H1 (cell line): Measurements from ENCODE around the gene UBXN4. TPM values are rescaled to one million over a fixed set of nuclear protein-coding genes. Genes with fewer than 3 reads are reported as not detected.
A peak's percentile ranks its signal among the peaks of the same experiment; 100 is the strongest.

Source experiments
- CTCF ChIA-PET: fragments of 300-600 bp; sonication (Branson Sonifier 250); formaldehyde crosslinking; loops from one replicate; lab custom pipeline; 2021; ENCODE audit not compliant: partially characterized antibody; lab: Charles Lee
- POLR2A ChIA-PET: fragments of 300-600 bp; sonication (Branson Sonifier 250); formaldehyde crosslinking; loops from one replicate; lab custom pipeline; 2021; ENCODE audit warnings: inconsistent platforms; ENCODE audit not compliant: partially characterized antibody; lab: Charles Lee
- DNase-seq, 2 experiments: peaks; one replicate each; pipeline versions ENCODE4 v3.0.0 to v3.0.0-alpha.2; 2010 to 2022; ENCODE audit warnings: low spot score in 2 of 2, low read depth in 1 of 2, mixed read lengths in 1 of 2
- FAIRE-seq: peaks from 2 replicates; lab custom pipeline; 2011; peaks lifted over from hg19 to GRCh38; lab: Jason Lieb, UNC
- H2AFZ ChIP-seq: 2 replicates; pipeline ENCODE4 v1.8.1; 2012; ENCODE audit warnings: low read length, inconsistent platforms
- H2AK5ac ChIP-seq: 2 replicates; pipeline ENCODE4 v1.6.1; 2013; ENCODE audit warnings: low read depth, low read length
- H2BK120ac ChIP-seq: replicated peaks from 2 replicates; pipeline ENCODE3; 2013; ENCODE audit warnings: low read depth, low read length, inconsistent platforms
- H2BK12ac ChIP-seq: 2 replicates; pipeline ENCODE4 v1.6.1; 2013; ENCODE audit warnings: low read depth, low read length
- H2BK15ac ChIP-seq: 2 replicates; pipeline ENCODE4 v1.6.1; 2013; ENCODE audit warnings: low read length
- H2BK20ac ChIP-seq: 2 replicates; pipeline ENCODE4 v1.6.1; 2013; ENCODE audit warnings: low read length
- H2BK5ac ChIP-seq: 2 replicates; pipeline ENCODE4 v1.6.1; 2013; ENCODE audit warnings: low read depth, low read length
- H3K14ac ChIP-seq: 2 replicates; pipeline ENCODE4 v1.6.1; 2013; ENCODE audit warnings: inconsistent platforms; ENCODE audit not compliant: insufficient read length
- H3K18ac ChIP-seq: 2 replicates; pipeline ENCODE4 v1.6.1; 2013; ENCODE audit warnings: low read length; ENCODE audit errors: extremely low read depth
- H3K23ac ChIP-seq: 2 replicates; pipeline ENCODE4 v1.6.1; 2013; ENCODE audit warnings: inconsistent platforms; ENCODE audit not compliant: insufficient read length
- H3K23me2 ChIP-seq: 2 replicates; pipeline ENCODE4 v1.6.1; 2013; ENCODE audit warnings: low read depth, low read length
- H3K27ac ChIP-seq: 2 replicates; pipeline ENCODE4 v1.6.1; 2011; ENCODE audit warnings: low read depth, low read length, inconsistent platforms
- H3K27me3 ChIP-seq, 4 experiments: replicated peaks in 1 of 4; 1 replicate in 1 of 4; 2 replicates in 3 of 4; pipeline versions ENCODE4 v1.6.1 to v1.8.1; 2011 to 2013; ENCODE audit warnings: low read length in 3 of 4, mild to moderate bottlenecking in 3 of 4, inconsistent platforms in 2 of 4, mixed read lengths in 2 of 4, moderate library complexity in 1 of 4; ENCODE audit not compliant: control insufficient read depth in 3 of 4, insufficient read depth in 3 of 4; ENCODE audit errors: extremely low read depth in 1 of 4
- H3K36me3 ChIP-seq, 4 experiments: 2 replicates each; pipeline versions ENCODE4 v1.6.1 to v1.8.1; 2011 to 2013; ENCODE audit warnings: mild to moderate bottlenecking in 4 of 4, low read length in 3 of 4, moderate library complexity in 2 of 4, control low read depth in 1 of 4, inconsistent platforms in 1 of 4; ENCODE audit not compliant: insufficient read depth in 4 of 4, control insufficient read depth in 2 of 4
- H3K4ac ChIP-seq: replicated peaks from 2 replicates; pipeline ENCODE3; 2013; ENCODE audit warnings: low read length, low read depth, mixed read lengths, inconsistent platforms; ENCODE audit not compliant: insufficient read length
- H3K4me1 ChIP-seq, 4 experiments: replicated peaks in 1 of 4; 1 replicate in 1 of 4; 2 replicates in 3 of 4; pipeline versions ENCODE4 v1.6.1 to v1.8.1; 2011 to 2013; ENCODE audit warnings: low read length in 3 of 4, inconsistent platforms in 2 of 4, mixed read lengths in 1 of 4; ENCODE audit not compliant: insufficient read depth in 4 of 4, control insufficient read depth in 3 of 4
- H3K4me2 ChIP-seq, 2 experiments: 2 replicates each; pipeline versions ENCODE4 v1.6.1 to v1.8.1; 2011 to 2013; ENCODE audit warnings: low read depth in 2 of 2, low read length in 2 of 2, control low read depth in 1 of 2, inconsistent platforms in 1 of 2, mild to moderate bottlenecking in 1 of 2; ENCODE audit not compliant: insufficient read depth in 1 of 2
- H3K4me3 ChIP-seq, 4 experiments: fragments of 200-600, 300-600 bp in 1 of 4; sonication (generic), shearing (Covaris generic), sonication (Bioruptor Twin) in 1 of 4; 2 replicates each; pipeline versions ENCODE4 v1.5.1 to v1.8.1; 2011 to 2016; ENCODE audit warnings: low read length in 4 of 4, low read depth in 3 of 4, control low read depth in 2 of 4, inconsistent platforms in 2 of 4, mild to moderate bottlenecking in 2 of 4, mixed read lengths in 1 of 4, moderate library complexity in 1 of 4; ENCODE audit not compliant: insufficient read depth in 2 of 4; ENCODE audit errors: extremely low read depth in 1 of 4
- H3K56ac ChIP-seq: replicated peaks from 2 replicates; pipeline ENCODE3; 2013; ENCODE audit warnings: low read depth, mild to moderate bottlenecking, mixed read lengths, low read length, inconsistent platforms; ENCODE audit not compliant: insufficient read length
- H3K79me1 ChIP-seq: 2 replicates; pipeline ENCODE4 v1.6.1; 2013; ENCODE audit warnings: low read depth, low read length, control low read depth
- H3K79me2 ChIP-seq, 2 experiments: 2 replicates each; pipeline versions ENCODE4 v1.6.1 to v1.8.1; 2012 to 2013; ENCODE audit warnings: low read length in 2 of 2, mild to moderate bottlenecking in 2 of 2, inconsistent platforms in 1 of 2; ENCODE audit not compliant: insufficient read depth in 2 of 2, control insufficient read depth in 1 of 2
- H3K9ac ChIP-seq, 4 experiments: replicated peaks in 1 of 4; 1 replicate in 1 of 4; 2 replicates in 3 of 4; pipeline versions ENCODE4 v1.6.1 to v1.8.1; 2011 to 2013; ENCODE audit warnings: low read depth in 3 of 4, low read length in 3 of 4, control low read depth in 2 of 4, mild to moderate bottlenecking in 2 of 4, moderate library complexity in 2 of 4, inconsistent platforms in 1 of 4; ENCODE audit errors: extremely low read depth in 1 of 4
- H3K9me3 ChIP-seq, 2 experiments: 2 replicates each; pipeline versions ENCODE4 v1.6.1 to v1.8.1; 2012 to 2013; ENCODE audit warnings: mild to moderate bottlenecking in 2 of 2, moderate library complexity in 2 of 2, control low read depth in 1 of 2, inconsistent platforms in 1 of 2, low read depth in 1 of 2, low read length in 1 of 2, mixed read lengths in 1 of 2; ENCODE audit not compliant: insufficient read depth in 2 of 2
- H4K20me1 ChIP-seq, 2 experiments: replicated peaks in 1 of 2; 2 replicates each; pipeline versions ENCODE3 to v1.8.1; 2011 to 2013; ENCODE audit warnings: inconsistent platforms in 2 of 2, low read length in 2 of 2, mild to moderate bottlenecking in 1 of 2; ENCODE audit not compliant: insufficient read depth in 2 of 2, control insufficient read depth in 1 of 2
- H4K5ac ChIP-seq: 2 replicates; pipeline ENCODE4 v1.6.1; 2013; ENCODE audit warnings: low read length, low read depth, mixed read lengths, inconsistent platforms; ENCODE audit not compliant: insufficient read length
- H4K8ac ChIP-seq: 2 replicates; pipeline ENCODE4 v1.8.0; 2013; ENCODE audit warnings: mild to moderate bottlenecking, moderate library complexity, low read length, inconsistent platforms; ENCODE audit not compliant: insufficient read depth; ENCODE audit errors: extremely low read depth
- H4K91ac ChIP-seq: replicated peaks from 2 replicates; pipeline ENCODE3; 2013; ENCODE audit warnings: low read length, mixed read lengths, inconsistent platforms; ENCODE audit not compliant: insufficient read length
- CTCF ChIP-seq, 3 experiments: IDR thresholded peaks; 1 replicate in 2 of 3; 2 replicates in 1 of 3; pipeline versions ENCODE4 v1.5.1 to v1.6.1; 2011; ENCODE audit warnings: low read length in 3 of 3, mild to moderate bottlenecking in 3 of 3, inconsistent platforms in 2 of 3, low read depth in 1 of 3, moderate library complexity in 1 of 3; ENCODE audit not compliant: insufficient read depth in 1 of 3; ENCODE audit errors: control extremely low read depth in 1 of 3
- KDM5A ChIP-seq: fragments of 200-600 bp; IDR thresholded peaks from 2 replicates; pipeline ENCODE4 v1.7.1; 2012; ENCODE audit warnings: mild to moderate bottlenecking, low read length, inconsistent platforms, mixed read lengths
- WGBS, 2 experiments: shearing (Covaris generic) in 1 of 2; methylation state at CpG; one replicate each; pipeline versions ENCODE4 v1.1.6 to v1.1.7; 2013 to 2015; ENCODE audit warnings: low lambda C conversion rate in 2 of 2, mixed read lengths in 2 of 2, inconsistent platforms in 1 of 2, low coverage in 1 of 2, missing lambda C conversion rate in 1 of 2; ENCODE audit not compliant: insufficient replicate concordance in 2 of 2, insufficient coverage in 1 of 2, insufficient read length in 1 of 2; ENCODE audit errors: extremely low coverage in 1 of 2, missing lambda C conversion rate in 1 of 2; 5-methylcytosine and 5-hydroxymethylcytosine counted together
- polyA plus RNA-seq, 7 experiments: library from polyadenylated mRNA; depleted of rRNA in 3 of 7; stranded (reverse) in 5 of 7; unstranded in 2 of 7; fragments of >200 nt in 5 of 7; fragments of 200-250 nt in 2 of 7; gene quantifications; 1 replicate in 5 of 7; 2 replicates in 1 of 7; 4 replicates in 1 of 7; pipeline versions ENCODE4 v1.2.1 to v1.2.3, GENCODE V29; 2011 to 2013; ENCODE audit warnings: missing spikeins in 2 of 7, mixed read lengths in 2 of 7
- total RNA-seq: library from RNA; stranded (reverse); fragmentation: NEBNext Ultra II Directional; extraction: Animal tissue kit (Norgen Biotek cat#: 25700); gene quantifications from 2 replicates; pipeline ENCODE4 v1.2.1, GENCODE V29; 2021

The UBXN4 gene
- total and polyA plus RNA-seq, 2 of the 8 experiments (the other 6 are each of a cell fraction or from before 2014, with no cell fraction given) = 20.1 to 64.2 TPM

GRCh38 chr2:135798762-135799161, 57.1 kb downstream of the UBXN4 start:
- H3K79me1 ChIP-seq = no peaks in the 10 kb centered on the region; the same call in 1 of the 2 replicates
- peaks cover 15 to 29% of the 10 kb centered on the region in 2 experiments for H3K9me3 ChIP-seq
- H3K4ac ChIP-seq = no peak overlapping the region
- H2AK5ac ChIP-seq = no peak overlapping the region
- H2BK5ac ChIP-seq = no peak overlapping the region
- H3K56ac ChIP-seq = no peak overlapping the region
- no peak overlapping the region for H2AFZ ChIP-seq
- no peak overlapping the region for H3K14ac ChIP-seq
- H3K36me3 ChIP-seq = no peaks in the 10 kb centered on the region
- no peaks in the 10 kb centered on the region for H4K20me1 ChIP-seq
- no peak overlapping the region for H4K5ac ChIP-seq
- TF ChIP-seq CTCF (IDR thresholded peaks at IDR 0.05; ENCODE audit: control extremely low read depth in 1 of 3, insufficient read depth in 1 of 3, low read depth in 1 of 3, low read length in 3 of 3) (peak in 1 of 3 experiments; percentile 23; a peak in 1 of 4 replicates), KDM5A (no peak)
- H2BK12ac ChIP-seq = 0 out of 2 replicates have a peak overlapping the region, but pooled peaks have one; percentile 19
- H3K9ac ChIP-seq = no peak overlapping the region
- H3K23ac ChIP-seq = no peak overlapping the region
- H3K23me2 ChIP-seq = no peaks in the 10 kb centered on the region
- H3K4me2 ChIP-seq = no peak overlapping the region
- no peak overlapping the region for H2BK120ac ChIP-seq
- 82% methylated on average over 4 of the region's 4 CpGs; no CpG with 5 or more reads in 1 of the 2 experiments for WGBS, 2 experiments
- H3K27ac ChIP-seq = no peak overlapping the region
- H3K4me1 ChIP-seq = no peaks in the 10 kb centered on the region; a peak in 1 of 7 replicates
- H3K27me3 ChIP-seq = no peaks in the 10 kb centered on the region
- ChIA-PET POLR2A (interaction anchor here (1.7 kb wide), 1 partner anchor 77 kb away, joined by 6 read pairs; no protein-coding TSS in a partner anchor), CTCF (interaction anchor here (0.6 to 5.8 kb wide), 18 partner anchors 9 to 813 kb away, joined by 3 to 87 read pairs (median 4); partner anchors contain the start of gene MCM6)
- no peak overlapping the region for H4K91ac ChIP-seq
- H3K79me2 ChIP-seq = no peaks in the 10 kb centered on the region
- DNase-seq = no peak
- no peak overlapping the region for H4K8ac ChIP-seq
- no peak overlapping the region for H3K18ac ChIP-seq
- H3K4me3 ChIP-seq = no peak overlapping the region
- FAIRE-seq = no peak
- H2BK15ac ChIP-seq = no peak overlapping the region
- no peak overlapping the region for H2BK20ac ChIP-seq
